SU-DHL-6 (cell line): ENCODE measurements around the gene SLC4A5.

Experiments
- H2AFZ ChIP-seq: fragments of 200-600 bp; sonication (generic); 2 replicates; pipeline ENCODE4 v1.6.1; 2014; ENCODE audit warnings: low read depth, mild to moderate bottlenecking, moderate library complexity, mixed read lengths, antibody characterized with exemption, low read length; ENCODE audit not compliant: severe bottlenecking
- H3F3A ChIP-seq: fragments of 200-600 bp; shearing (Covaris generic); 2 replicates; pipeline ENCODE4 v1.6.0; 2016; ENCODE audit warnings: antibody characterized with exemption, mild to moderate bottlenecking; ENCODE audit not compliant: insufficient read depth
- H3K27ac ChIP-seq: fragments of 200-600 bp; sonication (generic); 2 replicates; pipeline ENCODE4 v1.5.1; 2016; ENCODE audit warnings: low read depth, mild to moderate bottlenecking, low read length, moderate library complexity, mixed read lengths
- H3K27me3 ChIP-seq: fragments of 200-600 bp; sonication (generic), shearing (Covaris generic); 2 replicates; pipeline ENCODE4 v1.6.0; 2014; ENCODE audit warnings: mild to moderate bottlenecking, low read length
- H3K36me3 ChIP-seq: fragments of 200-600 bp; sonication (generic); 2 replicates; pipeline ENCODE4 v1.6.1; 2014; ENCODE audit warnings: mild to moderate bottlenecking, low read length, mixed read lengths
- H3K4me2 ChIP-seq: fragments of 300-600, 200-600 bp; shearing (Covaris generic), sonication (generic); 2 replicates; pipeline ENCODE4 v1.6.0; 2014; ENCODE audit warnings: low read length, low read depth, mild to moderate bottlenecking; ENCODE audit not compliant: poor library complexity, severe bottlenecking
- H3K4me3 ChIP-seq: fragments of 200-600 bp; sonication (generic); 2 replicates; pipeline ENCODE4 v1.5.1; 2014; ENCODE audit warnings: antibody characterized with exemption, low read length, mild to moderate bottlenecking, mixed read lengths; ENCODE audit not compliant: insufficient read depth, poor library complexity, severe bottlenecking
- H3K79me2 ChIP-seq: fragments of 200-600 bp; sonication (generic); 2 replicates; pipeline ENCODE4 v1.6.1; 2014; ENCODE audit warnings: mild to moderate bottlenecking, low read length, moderate library complexity; ENCODE audit not compliant: insufficient read depth
- H3K9ac ChIP-seq: fragments of 200-600 bp; sonication (generic); 2 replicates; pipeline ENCODE4 v1.7.0; 2014; ENCODE audit warnings: mild to moderate bottlenecking, low read length
- H3K9me2 ChIP-seq: fragments of 200-600 bp; sonication (generic); replicated peaks from 2 replicates; pipeline ENCODE4 v1.6.1; 2014; ENCODE audit warnings: low read length; ENCODE audit not compliant: insufficient read depth
- H3K9me3 ChIP-seq: fragments of 200-600 bp; sonication (generic); 2 replicates; pipeline ENCODE4 v1.6.1; 2014; ENCODE audit warnings: low read length, mixed read lengths; ENCODE audit not compliant: insufficient read depth
- H4K20me1 ChIP-seq: fragments of 200-600 bp; sonication (generic); 2 replicates; pipeline ENCODE4 v1.6.1; 2014; ENCODE audit warnings: low read depth, mild to moderate bottlenecking, antibody characterized with exemption, low read length, moderate library complexity, mixed read lengths
- EZH2phosphoT487 ChIP-seq: fragments of 200-600 bp; sonication (generic), shearing (Covaris generic); conservative IDR thresholded peaks from 2 replicates; pipeline ENCODE4 v1.6.1; 2018; ENCODE audit warnings: mild to moderate bottlenecking, antibody characterized with exemption, low read length, moderate library complexity, mixed read lengths
- TF ChIP-seq, protein P1 (sequence below): fragments of 200-600 bp; sonication (generic); IDR thresholded peaks from one replicate; pipeline ENCODE4 v1.5.1; 2017; ENCODE audit warnings: antibody characterized with exemption, mild to moderate bottlenecking, low read length, moderate library complexity; ENCODE audit not compliant: insufficient read depth, poor library complexity, severe bottlenecking

SLC4A5 gene

DNA sequence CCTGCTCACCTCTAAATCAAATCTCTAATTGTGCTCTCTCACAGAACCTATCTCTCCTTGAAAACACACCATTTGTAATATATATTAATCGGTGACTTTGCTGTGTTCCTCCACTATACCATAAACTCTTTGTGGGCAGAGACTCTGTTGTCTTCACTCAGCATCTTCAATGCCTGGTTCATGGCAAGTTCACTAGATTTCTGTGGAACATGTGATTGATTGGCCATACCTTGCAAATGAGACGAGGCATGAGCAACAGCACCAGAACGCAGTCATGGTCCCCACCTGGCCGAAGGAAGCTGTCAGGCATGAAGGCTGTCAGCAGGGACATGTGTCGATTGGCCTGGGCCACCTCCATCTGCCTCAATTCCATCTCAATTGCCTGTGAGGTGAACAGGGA lies 25.3 kb upstream of the SLC4A5 start:
- Histone ChIP-seq H3K27me3 (no peaks in the 10 kb centered on the region), H3K9ac (no peak overlapping the region), H3K27ac (no peak overlapping the region), H2AFZ (no peak overlapping the region), H4K20me1 (no peaks in the 10 kb centered on the region), H3K9me3 (no peaks in the 10 kb centered on the region), H3K4me3 (no peak overlapping the region), H3K9me2 (no peaks in the 10 kb centered on the region), H3K79me2 (no peaks in the 10 kb centered on the region), H3K36me3 (no peaks in the 10 kb centered on the region), H3K4me2 (no peak overlapping the region), H3F3A (no peaks in the 10 kb centered on the region)
- TF ChIP-seq EZH2phosphoT487, result no peak
- TF ChIP-seq, protein P1, sequence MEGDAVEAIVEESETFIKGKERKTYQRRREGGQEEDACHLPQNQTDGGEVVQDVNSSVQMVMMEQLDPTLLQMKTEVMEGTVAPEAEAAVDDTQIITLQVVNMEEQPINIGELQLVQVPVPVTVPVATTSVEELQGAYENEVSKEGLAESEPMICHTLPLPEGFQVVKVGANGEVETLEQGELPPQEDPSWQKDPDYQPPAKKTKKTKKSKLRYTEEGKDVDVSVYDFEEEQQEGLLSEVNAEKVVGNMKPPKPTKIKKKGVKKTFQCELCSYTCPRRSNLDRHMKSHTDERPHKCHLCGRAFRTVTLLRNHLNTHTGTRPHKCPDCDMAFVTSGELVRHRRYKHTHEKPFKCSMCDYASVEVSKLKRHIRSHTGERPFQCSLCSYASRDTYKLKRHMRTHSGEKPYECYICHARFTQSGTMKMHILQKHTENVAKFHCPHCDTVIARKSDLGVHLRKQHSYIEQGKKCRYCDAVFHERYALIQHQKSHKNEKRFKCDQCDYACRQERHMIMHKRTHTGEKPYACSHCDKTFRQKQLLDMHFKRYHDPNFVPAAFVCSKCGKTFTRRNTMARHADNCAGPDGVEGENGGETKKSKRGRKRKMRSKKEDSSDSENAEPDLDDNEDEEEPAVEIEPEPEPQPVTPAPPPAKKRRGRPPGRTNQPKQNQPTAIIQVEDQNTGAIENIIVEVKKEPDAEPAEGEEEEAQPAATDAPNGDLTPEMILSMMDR, result no peak

DNA sequence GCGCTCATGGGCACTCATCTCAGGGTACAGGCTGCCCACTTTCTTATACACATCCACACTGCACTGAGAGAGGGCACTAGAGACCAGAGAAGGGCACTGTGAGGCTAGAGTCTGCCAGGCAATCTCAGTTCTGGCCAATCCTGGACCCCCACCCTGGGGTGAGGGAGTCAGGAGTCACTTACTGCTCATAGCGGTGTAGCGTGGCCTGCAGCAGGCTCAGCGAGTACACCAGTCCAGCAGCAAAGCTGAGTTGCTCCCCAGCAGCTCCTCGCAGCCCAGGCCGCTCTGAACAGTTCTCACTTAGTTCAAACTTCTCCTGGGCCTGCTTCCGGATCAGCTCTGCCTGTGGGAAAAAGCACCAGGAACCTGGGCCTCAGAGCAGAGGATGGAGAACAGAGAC lies 24.6 kb upstream of the SLC4A5 start:
- no peaks in the 10 kb centered on the region for H3K9me3 ChIP-seq
- TF ChIP-seq, protein P1, result no peak
- no peak for TF ChIP-seq EZH2phosphoT487
- no peaks in the 10 kb centered on the region for H3K9me2 ChIP-seq
- H3K9ac ChIP-seq, result no peak overlapping the region
- H2AFZ ChIP-seq, result no peak overlapping the region
- H3K79me2 ChIP-seq, result no peaks in the 10 kb centered on the region
- no peaks in the 10 kb centered on the region for H3K27me3 ChIP-seq
- no peaks in the 10 kb centered on the region for H3K36me3 ChIP-seq
- no peaks in the 10 kb centered on the region for H4K20me1 ChIP-seq
- H3K4me3 ChIP-seq, result no peak overlapping the region
- no peak overlapping the region for H3K27ac ChIP-seq
- no peaks in the 10 kb centered on the region for H3F3A ChIP-seq
- no peak overlapping the region for H3K4me2 ChIP-seq

DNA sequence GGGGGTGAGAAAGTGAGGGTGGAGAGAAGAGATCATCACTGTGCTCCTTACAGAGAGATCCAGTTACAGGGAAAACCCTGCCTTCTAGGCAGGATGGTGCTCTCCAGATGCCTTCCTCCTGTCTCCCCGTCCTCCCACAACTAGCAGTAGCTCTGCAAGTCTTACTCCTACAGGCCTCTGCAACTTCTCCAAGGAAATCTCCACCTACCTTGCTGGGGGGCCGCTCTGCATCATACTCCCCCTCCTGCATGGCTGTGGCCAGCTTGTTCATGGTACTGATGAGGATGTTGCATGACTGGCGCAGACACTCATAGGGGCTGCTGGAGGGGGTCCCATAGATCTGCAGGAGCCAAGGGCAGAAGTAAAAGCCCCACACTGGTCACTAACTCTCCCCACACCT lies 22.8 kb upstream of the SLC4A5 start:
- no peaks in the 10 kb centered on the region for H3K9me2 ChIP-seq
- no peaks in the 10 kb centered on the region for H3K36me3 ChIP-seq

More for the DNA sequence above, 22.8 kb upstream of the SLC4A5 start:
- Histone ChIP-seq H3K79me2 (no peaks in the 10 kb centered on the region), H3K9me3 (no peaks in the 10 kb centered on the region), H3K27me3 (no peaks in the 10 kb centered on the region), H3K4me3 (no peak overlapping the region), H2AFZ (no peak overlapping the region), H3K4me2 (no peak overlapping the region), H3K9ac (no peak overlapping the region), H3F3A (no peaks in the 10 kb centered on the region), H3K27ac (no peak overlapping the region), H4K20me1 (no peaks in the 10 kb centered on the region)
- TF ChIP-seq, protein P1, result no peak
- no peak for TF ChIP-seq EZH2phosphoT487
